Activated CD8-positive, alpha-beta memory T cell treated with anti-CD3 and anti-CD28 coated beads, Interleukin-2, amount 10 ng/mL, durations not matched to agents 7 days and 5 days (primary cell): ENCODE data around the gene FNBP1L. TPM values are rescaled to one million over a fixed set of nuclear protein-coding genes. Genes with fewer than 3 reads are reported as not detected.
"Not testable (repeated sequence)": the region's sequence is repeated elsewhere in the genome, so short reads cannot be mapped to it uniquely, and the experiment has no call there.

Experiments used
- ATAC-seq: fragments of 150-1000 bp; cut with Tn5 transposase; one replicate; pipeline ENCODE4 v1.10.0; 2021; ENCODE audit warnings: moderate library complexity
- CTCF ChIA-PET: fragments of 350-600 bp; sonication (Branson Sonifier 250); formaldehyde crosslinking; loops from one replicate; lab custom pipeline; 2021; ENCODE audit warnings: antibody characterized with exemption; lab: Charles Lee
- DNase-seq: peaks from one replicate; pipeline ENCODE4 v3.0.0-alpha.2; 2020
- H3K27ac Mint-ChIP-seq: one replicate; pipeline ENCODE4 v1.8.0; 2021; ENCODE audit warnings: mild to moderate bottlenecking, mixed read lengths
- H3K27me3 Mint-ChIP-seq: one replicate; pipeline ENCODE4 v1.8.0; 2021; ENCODE audit warnings: mixed read lengths
- H3K36me3 Mint-ChIP-seq: one replicate; pipeline ENCODE4 v1.8.0; 2021; ENCODE audit warnings: mild to moderate bottlenecking, mixed read lengths
- H3K4me1 Mint-ChIP-seq: one replicate; pipeline ENCODE4 v1.8.0; 2021; ENCODE audit warnings: mixed read lengths
- H3K4me3 Mint-ChIP-seq: one replicate; pipeline ENCODE4 v1.8.0; 2021; ENCODE audit warnings: mild to moderate bottlenecking, moderate library complexity, mixed read lengths
- H3K9me3 Mint-ChIP-seq: one replicate; pipeline ENCODE4 v1.8.0; 2022; ENCODE audit warnings: low read depth, mixed read lengths
- total RNA-seq, 2 experiments: library from RNA; stranded (reverse); gene quantifications; one replicate each; pipeline ENCODE4 v1.2.3, GENCODE V29; 2021

FNBP1L gene
- total RNA-seq, 2 experiments from 2014 or later = 0.12 to 0.42 TPM

DNA sequence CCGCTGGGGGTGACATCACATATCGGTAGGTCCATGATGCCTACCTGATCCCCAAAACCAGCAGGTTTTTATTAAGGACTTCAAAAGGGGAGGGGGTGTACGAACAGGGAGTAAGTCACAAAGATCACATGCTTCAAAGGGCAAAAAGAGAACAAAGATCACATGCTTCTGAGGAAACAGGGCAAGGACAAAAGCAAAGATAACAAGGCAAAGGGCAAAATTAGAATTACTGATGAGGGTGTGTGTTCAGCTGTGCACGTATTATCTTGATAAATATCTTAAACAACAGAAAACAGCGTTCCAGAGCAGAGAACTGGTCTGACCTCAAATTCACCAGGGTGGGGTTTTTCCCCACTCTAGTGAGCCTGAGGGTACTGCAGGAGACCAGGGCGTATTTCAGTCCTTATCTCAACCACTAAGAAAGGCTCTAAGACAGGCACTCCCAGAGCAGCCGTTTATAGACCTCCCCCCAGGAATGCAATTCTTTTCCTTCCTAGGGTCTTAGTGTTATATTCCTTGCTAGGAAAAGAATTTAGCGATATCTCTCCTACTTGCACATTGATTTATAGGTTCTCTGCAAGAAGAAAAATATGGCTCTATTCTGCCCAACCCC, 31.3 kb downstream of the FNBP1L start:
- CTCF ChIA-PET, H3K4me1 Mint-ChIP-seq, ATAC-seq, H3K36me3 Mint-ChIP-seq, H3K27ac Mint-ChIP-seq, H3K4me3 Mint-ChIP-seq, H3K9me3 Mint-ChIP-seq, DNase-seq: not testable (repeated sequence)
- H3K27me3 Mint-ChIP-seq = peaks cover 26% of the 10 kb centered on the region

DNA sequence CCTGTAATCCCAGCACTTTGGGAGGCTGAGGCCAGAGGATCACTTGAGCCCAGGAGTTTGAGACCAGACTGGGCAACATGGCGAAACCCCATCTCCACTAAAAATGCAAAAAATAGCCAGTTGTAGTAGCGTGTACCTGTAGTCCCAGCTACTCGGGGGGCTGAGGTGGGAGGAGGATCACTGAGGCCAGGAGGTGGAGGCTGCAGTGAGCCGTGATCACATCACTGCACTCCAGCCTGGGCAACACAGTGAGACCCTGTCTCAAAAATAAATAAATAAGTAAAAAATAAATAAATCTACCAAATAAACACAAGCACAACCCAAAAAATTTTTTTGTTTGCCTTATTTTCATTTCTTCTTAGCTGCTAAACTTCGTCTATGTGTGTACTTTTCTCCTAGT, 34.0 kb downstream of the FNBP1L start:
- peaks cover 27% of the 10 kb centered on the region for H3K27me3 Mint-ChIP-seq
- H3K9me3 Mint-ChIP-seq, H3K4me1 Mint-ChIP-seq, H3K36me3 Mint-ChIP-seq, CTCF ChIA-PET, H3K27ac Mint-ChIP-seq, DNase-seq, ATAC-seq, H3K4me3 Mint-ChIP-seq: not testable (repeated sequence)

DNA sequence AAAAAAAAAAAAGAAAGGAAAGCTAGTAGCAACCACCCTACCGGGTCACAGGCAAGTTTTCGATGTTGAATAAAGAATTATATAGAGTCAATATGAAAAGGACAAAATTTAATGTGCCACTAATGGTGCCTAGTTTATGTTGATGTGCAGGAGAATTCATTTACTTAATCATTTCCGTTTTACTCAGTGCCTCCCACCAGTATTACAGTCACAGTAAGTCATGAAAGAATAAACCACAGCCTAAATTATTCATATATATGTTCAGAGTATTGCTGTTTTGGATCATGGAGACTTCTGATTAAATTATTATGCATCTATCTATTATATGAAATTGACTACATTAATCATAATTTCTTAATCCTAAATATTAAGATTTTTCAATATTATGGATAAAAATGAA, 35.3 kb downstream of the FNBP1L start:
- H3K4me3 Mint-ChIP-seq = no peak overlapping the region
- DNase-seq (no peak), ATAC-seq (no peak)
- H3K4me1 Mint-ChIP-seq = no peaks in the 10 kb centered on the region
- no peaks in the 10 kb centered on the region for H3K36me3 Mint-ChIP-seq
- CTCF ChIA-PET = no interaction called here
- H3K27ac Mint-ChIP-seq = no peak overlapping the region
- peaks cover 33% of the 10 kb centered on the region for H3K27me3 Mint-ChIP-seq
- H3K9me3 Mint-ChIP-seq = peaks cover 2% of the 10 kb centered on the region

DNA sequence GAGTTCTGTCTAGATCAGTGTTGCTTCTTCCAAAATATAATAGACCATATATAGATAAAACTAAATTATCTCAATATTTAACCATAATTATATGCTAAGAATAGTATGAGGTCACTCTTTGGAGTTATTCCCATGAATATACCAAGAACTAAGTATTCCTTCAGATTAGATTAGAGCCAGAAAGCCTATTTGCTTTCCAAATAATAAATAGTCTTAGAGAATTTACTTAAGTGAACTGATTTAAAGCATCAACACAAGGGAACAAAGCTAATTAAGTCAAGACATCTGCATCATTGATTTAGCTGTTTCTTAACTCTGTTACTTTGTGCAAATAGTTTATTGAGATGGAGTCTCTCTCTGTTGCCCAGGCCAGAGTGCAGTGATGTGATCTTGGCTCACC, 35.7 kb downstream of the FNBP1L start:
- ATAC-seq (no peak), DNase-seq (no peak)
- no peaks in the 10 kb centered on the region for H3K4me1 Mint-ChIP-seq
- peaks cover 32% of the 10 kb centered on the region for H3K27me3 Mint-ChIP-seq
- no peaks in the 10 kb centered on the region for H3K9me3 Mint-ChIP-seq
- H3K36me3 Mint-ChIP-seq = no peaks in the 10 kb centered on the region
- no peak overlapping the region for H3K27ac Mint-ChIP-seq
- H3K4me3 Mint-ChIP-seq = no peak overlapping the region
- CTCF ChIA-PET = no interaction called here

DNA sequence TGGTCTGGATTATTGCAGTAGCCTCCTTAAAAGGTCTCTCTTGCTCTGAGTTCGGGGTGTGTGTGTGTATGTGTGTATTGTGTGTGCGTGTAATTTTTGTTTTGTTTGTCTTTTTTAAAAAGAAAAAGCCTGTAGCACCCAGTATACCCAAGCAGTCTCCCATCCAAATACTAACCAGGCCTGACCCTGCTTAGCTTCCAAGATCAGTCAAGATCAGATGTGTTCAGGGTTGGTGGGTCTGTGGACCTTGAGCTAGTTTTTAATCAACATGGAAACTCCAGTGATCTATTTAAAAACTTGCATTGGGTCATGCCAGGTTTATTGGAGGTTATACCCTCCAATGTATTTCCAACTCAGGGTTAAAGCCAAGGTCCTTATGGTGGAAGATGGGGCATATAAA, 40.3 kb downstream of the FNBP1L start:
- H3K4me1 Mint-ChIP-seq = no peaks in the 10 kb centered on the region
- H3K9me3 Mint-ChIP-seq = no peaks in the 10 kb centered on the region
- CTCF ChIA-PET = no interaction called here
- DNase-seq (no peak), ATAC-seq (no peak)
- no peaks in the 10 kb centered on the region for H3K36me3 Mint-ChIP-seq
- H3K27me3 Mint-ChIP-seq = peaks cover 42% of the 10 kb centered on the region
- H3K27ac Mint-ChIP-seq = no peak overlapping the region
- H3K4me3 Mint-ChIP-seq = no peak overlapping the region

DNA sequence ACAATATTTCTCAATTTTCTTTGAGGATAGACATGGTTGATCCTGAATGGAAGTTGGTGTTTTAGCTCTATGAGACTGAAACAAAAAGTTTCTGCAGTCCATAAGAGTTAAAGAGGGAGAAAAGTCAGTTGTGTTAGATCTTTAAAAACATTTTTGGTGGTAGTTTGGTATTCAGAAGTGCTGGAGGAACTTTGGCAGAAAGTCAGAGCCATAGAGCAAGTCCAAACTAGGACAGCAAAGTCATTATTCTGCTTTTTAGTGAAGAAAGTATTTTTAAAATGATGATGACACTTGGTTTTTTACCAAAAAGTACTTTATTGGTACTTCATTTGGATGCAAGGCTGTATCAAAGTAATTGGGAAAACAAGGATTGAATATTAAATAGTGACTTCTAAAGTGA, 41.8 kb downstream of the FNBP1L start:
- ATAC-seq (no peak), DNase-seq (no peak)
- H3K27ac Mint-ChIP-seq = no peak overlapping the region
- no peaks in the 10 kb centered on the region for H3K9me3 Mint-ChIP-seq
- H3K4me3 Mint-ChIP-seq = no peak overlapping the region
- peaks cover 41% of the 10 kb centered on the region for H3K27me3 Mint-ChIP-seq
- no peaks in the 10 kb centered on the region for H3K36me3 Mint-ChIP-seq
- CTCF ChIA-PET = no interaction called here
- H3K4me1 Mint-ChIP-seq = no peaks in the 10 kb centered on the region

DNA sequence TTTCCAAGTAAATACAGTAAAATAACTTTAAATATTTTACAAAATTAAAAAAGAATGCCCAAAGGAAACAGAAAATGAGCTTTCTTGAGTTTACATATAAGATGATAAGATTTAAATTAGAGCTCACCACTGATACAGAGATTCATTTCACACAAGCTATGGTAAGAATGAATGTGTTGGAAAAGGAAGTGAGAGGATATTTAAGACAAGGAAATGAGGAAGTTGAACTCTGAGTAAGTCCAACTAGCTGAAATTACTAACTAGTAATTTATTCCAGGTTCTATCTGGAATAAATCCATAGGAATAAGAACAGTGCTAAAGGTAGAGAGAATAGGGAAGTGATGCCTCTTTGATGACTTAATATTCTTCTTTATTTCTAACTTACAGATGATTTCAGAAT, 42.4 kb downstream of the FNBP1L start:
- Mint-ChIP-seq H3K27me3 (peaks cover 41% of the 10 kb centered on the region), H3K9me3 (no peaks in the 10 kb centered on the region), H3K4me1 (no peaks in the 10 kb centered on the region), H3K4me3 (no peak overlapping the region), H3K36me3 (no peaks in the 10 kb centered on the region), H3K27ac (no peak overlapping the region)
- CTCF ChIA-PET = no interaction called here
- ATAC-seq = no peak
- DNase-seq = no peak

DNA sequence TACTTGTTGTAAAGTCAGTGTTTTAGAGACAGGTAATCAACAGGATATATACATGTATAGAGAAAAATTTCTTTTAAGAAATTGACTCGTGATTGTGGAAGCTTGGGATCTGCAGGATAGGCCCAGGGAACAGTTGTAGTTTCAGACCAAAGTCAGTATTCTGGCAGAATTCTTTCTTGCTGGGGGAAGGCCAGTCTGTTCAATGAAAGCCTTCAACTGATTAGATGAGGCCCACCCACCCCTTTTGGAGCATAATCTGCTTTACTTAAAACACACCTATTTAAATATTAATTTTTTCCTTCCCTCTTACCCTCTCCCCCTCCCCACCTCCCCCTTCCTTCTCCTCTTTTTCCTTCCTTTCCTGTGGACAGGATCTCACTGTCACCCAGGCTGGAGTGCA, 48.0 kb downstream of the FNBP1L start:
- H3K4me1 Mint-ChIP-seq = no peaks in the 10 kb centered on the region
- H3K36me3 Mint-ChIP-seq = no peaks in the 10 kb centered on the region
- no peaks in the 10 kb centered on the region for H3K9me3 Mint-ChIP-seq
- H3K4me3 Mint-ChIP-seq = no peak overlapping the region
- no peak for DNase-seq
- no peak overlapping the region for H3K27ac Mint-ChIP-seq
- peaks cover 24% of the 10 kb centered on the region for H3K27me3 Mint-ChIP-seq
- ATAC-seq = no peak
- CTCF ChIA-PET = no interaction called here

DNA sequence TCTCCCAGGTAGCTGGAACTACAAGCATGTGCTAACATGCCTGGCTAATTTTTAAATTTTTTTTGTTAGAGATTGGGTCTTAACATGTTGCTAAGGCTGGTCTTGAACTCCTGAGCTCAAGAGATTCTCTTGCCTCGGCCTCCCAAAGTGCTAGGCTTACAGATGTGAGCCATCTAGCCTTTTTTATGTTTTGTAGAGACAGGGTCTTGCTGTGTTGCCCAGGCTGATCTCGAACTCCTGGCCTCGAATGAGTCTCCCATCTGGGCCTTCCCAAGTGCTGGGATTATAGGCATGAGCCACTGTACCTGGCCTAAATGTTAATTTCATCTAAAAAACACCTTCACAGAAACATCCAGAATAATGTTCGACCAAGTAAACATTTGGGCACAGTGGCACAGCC, 48.6 kb downstream of the FNBP1L start:
- CTCF ChIA-PET = no interaction called here
- DNase-seq (no peak), ATAC-seq (no peak)
- no peaks in the 10 kb centered on the region for H3K36me3 Mint-ChIP-seq
- H3K4me1 Mint-ChIP-seq = no peaks in the 10 kb centered on the region
- H3K27ac Mint-ChIP-seq = no peak overlapping the region
- no peak overlapping the region for H3K4me3 Mint-ChIP-seq
- H3K9me3 Mint-ChIP-seq = no peaks in the 10 kb centered on the region
- H3K27me3 Mint-ChIP-seq = peaks cover 20% of the 10 kb centered on the region

DNA sequence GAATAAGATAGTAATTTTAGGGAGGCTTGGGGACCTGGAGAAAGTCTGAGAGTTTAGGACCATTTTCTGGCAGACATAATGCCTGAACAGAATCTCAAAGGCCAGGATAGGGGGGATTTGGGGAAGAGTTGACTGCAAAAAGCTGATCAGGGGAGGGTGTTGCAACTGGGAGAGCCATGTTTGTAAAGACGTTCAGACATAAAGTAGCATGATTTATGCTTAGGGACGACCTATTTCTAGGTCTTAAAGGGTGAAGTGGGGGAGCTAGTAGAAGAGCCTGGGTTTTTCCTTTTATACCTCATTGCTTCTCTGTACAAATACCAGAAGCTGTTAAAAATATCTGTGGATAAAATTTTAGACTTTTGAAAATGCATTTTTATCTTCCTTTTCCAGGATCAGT, 51.2 kb downstream of the FNBP1L start:
- ATAC-seq = no peak
- H3K36me3 Mint-ChIP-seq = no peaks in the 10 kb centered on the region
- H3K9me3 Mint-ChIP-seq = no peaks in the 10 kb centered on the region
- H3K4me1 Mint-ChIP-seq = no peaks in the 10 kb centered on the region
- CTCF ChIA-PET = no interaction called here
- no peak overlapping the region for H3K27ac Mint-ChIP-seq
- no peak overlapping the region for H3K4me3 Mint-ChIP-seq
- DNase-seq = no peak
- H3K27me3 Mint-ChIP-seq = peaks cover 23% of the 10 kb centered on the region

DNA sequence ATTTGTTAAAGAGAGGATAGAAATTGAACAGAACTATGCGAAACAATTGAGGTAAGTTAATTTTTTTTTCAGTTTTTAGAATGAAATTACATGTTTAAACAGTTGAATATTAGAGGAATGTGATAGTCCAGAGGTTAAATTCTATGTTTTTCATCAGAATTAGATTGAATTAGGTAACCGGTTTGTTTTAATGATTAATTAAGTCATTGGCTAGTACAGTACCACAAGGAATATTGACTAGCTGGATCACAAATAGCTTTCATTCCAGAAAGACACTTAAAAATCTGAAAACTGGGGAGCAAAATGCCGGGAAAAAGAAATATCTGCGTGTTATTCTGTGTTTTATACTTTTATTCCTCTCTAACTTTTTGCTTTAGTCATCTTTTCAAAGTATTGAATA, 51.6 kb downstream of the FNBP1L start:
- Mint-ChIP-seq H3K27me3 (peaks cover 27% of the 10 kb centered on the region), H3K4me1 (no peaks in the 10 kb centered on the region), H3K4me3 (no peak overlapping the region), H3K9me3 (no peaks in the 10 kb centered on the region), H3K36me3 (no peaks in the 10 kb centered on the region), H3K27ac (no peak overlapping the region)
- ATAC-seq (no peak), DNase-seq (no peak)
- CTCF ChIA-PET = no interaction called here

DNA sequence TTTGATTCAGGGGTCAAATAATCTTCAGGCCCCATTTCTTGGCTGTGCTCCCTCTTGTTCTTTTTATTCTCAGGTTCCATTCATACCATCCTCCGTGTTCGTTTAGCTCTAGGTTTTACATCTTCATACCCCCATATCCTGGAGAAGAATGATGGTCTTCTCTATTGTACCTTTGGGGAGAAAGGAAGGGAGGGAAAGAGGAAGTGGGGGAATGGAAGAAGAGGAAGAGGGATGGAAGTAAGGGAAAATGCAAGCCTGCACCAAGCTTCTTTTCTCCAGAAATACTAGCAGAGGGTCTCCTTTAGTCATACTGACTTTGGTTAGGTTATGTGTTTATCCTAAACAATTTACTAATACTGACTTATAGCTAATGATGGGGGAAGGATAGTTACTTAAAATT, 52.4 kb downstream of the FNBP1L start:
- no peaks in the 10 kb centered on the region for H3K9me3 Mint-ChIP-seq
- no peak for DNase-seq
- no peaks in the 10 kb centered on the region for H3K36me3 Mint-ChIP-seq
- no peak for ATAC-seq
- H3K4me1 Mint-ChIP-seq = no peaks in the 10 kb centered on the region
- peaks cover 28% of the 10 kb centered on the region for H3K27me3 Mint-ChIP-seq
- CTCF ChIA-PET = no interaction called here
- no peak overlapping the region for H3K27ac Mint-ChIP-seq
- H3K4me3 Mint-ChIP-seq = no peak overlapping the region

DNA sequence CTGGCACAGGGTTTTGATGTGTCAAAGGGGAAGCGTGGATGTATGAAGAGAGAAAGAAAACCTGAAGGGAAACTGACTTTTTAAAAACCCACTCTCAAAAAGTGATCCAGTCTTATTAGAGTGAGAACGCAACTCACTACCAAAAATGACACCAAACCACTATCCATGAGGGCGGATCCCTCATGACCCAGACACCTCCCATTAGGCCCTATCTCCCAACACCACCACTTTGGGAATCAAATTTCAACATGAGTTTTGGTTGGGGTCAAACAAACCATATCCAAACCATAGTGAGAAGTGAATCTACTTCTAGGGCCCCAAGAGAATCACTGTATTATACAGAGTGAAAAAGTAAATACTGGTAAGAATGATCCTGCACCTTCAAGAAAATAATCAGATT, 53.5 kb downstream of the FNBP1L start:
- no peak overlapping the region for H3K27ac Mint-ChIP-seq
- CTCF ChIA-PET = no interaction called here
- H3K36me3 Mint-ChIP-seq = no peaks in the 10 kb centered on the region
- H3K27me3 Mint-ChIP-seq = peaks cover 28% of the 10 kb centered on the region
- H3K9me3 Mint-ChIP-seq = no peaks in the 10 kb centered on the region
- DNase-seq = no peak
- H3K4me1 Mint-ChIP-seq = no peaks in the 10 kb centered on the region
- H3K4me3 Mint-ChIP-seq = no peak overlapping the region
- ATAC-seq = no peak

DNA sequence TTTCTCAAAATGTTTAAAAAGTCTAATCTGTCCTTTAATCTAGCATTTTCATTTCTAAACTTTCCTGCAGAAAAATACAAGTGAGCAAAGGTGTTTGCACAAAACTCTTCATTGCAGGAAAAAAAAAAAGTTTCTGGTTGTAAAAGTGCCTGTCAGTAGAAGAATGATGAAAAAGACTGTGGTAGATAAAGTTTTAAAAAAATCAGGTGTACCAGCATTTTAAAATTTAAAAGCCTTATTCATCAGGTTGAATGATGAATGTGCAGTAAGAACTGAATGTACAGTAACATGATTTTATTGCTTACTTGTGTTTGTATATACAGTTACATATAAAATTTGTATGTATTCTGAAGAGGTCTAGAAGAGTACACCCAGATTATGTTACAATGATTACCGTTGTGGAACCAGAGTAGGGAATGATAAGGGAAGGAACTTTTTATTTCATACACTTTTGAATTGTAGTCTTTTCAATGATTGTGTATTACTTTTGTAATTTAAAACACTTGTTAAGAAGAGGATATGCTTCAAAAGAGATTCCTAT, 54.0 kb downstream of the FNBP1L start:
- Mint-ChIP-seq H3K9me3 (no peaks in the 10 kb centered on the region), H3K36me3 (no peaks in the 10 kb centered on the region), H3K4me1 (no peaks in the 10 kb centered on the region), H3K27me3 (peaks cover 28% of the 10 kb centered on the region), H3K4me3 (no peak overlapping the region), H3K27ac (no peak overlapping the region)
- CTCF ChIA-PET = no interaction called here
- ATAC-seq (no peak), DNase-seq (no peak)

DNA sequence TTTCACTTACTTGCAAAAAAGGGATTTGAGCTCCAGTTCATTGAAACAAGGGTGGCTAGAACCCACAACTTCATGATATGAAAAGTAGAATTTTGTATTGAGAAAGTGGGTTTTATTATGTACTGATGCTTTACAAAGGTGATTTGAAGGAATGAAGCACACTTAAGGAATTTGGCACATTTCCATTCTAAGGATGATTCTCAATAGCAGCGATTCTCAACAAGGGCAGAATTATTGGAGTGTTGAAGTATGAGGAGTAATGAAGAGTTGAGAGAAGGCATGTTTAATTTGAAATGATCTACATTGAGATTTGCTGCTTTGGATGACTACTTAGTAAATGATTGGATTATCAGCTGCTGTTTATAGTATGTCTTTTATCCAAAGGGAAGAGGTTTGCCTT, 54.7 kb downstream of the FNBP1L start:
- Mint-ChIP-seq H3K4me3 (no peak overlapping the region), H3K9me3 (no peaks in the 10 kb centered on the region), H3K27me3 (peaks cover 28% of the 10 kb centered on the region), H3K36me3 (no peaks in the 10 kb centered on the region), H3K4me1 (no peaks in the 10 kb centered on the region), H3K27ac (no peak overlapping the region)
- DNase-seq = no peak
- ATAC-seq = no peak
- CTCF ChIA-PET = no interaction called here
